Left ventricle myocardium inferior (tissue), 1 donor: ENCODE measurements around the gene PCNX1. TPM values are rescaled to one million over a fixed set of nuclear protein-coding genes. Genes with fewer than 3 reads are reported as not detected.

ENCODE experiments used
- DNase-seq: peaks from one replicate; pipeline ENCODE4 v3.0.0-alpha.2; 2020
- H3K27ac ChIP-seq: fragments of 200-600 bp; replicated peaks from 2 replicates; pipeline ENCODE4 v1.8.0; 2021
- H3K27me3 ChIP-seq: fragments of 200-600 bp; 2 replicates; pipeline ENCODE4 v1.8.0; 2021; ENCODE audit warnings: low read depth
- H3K36me3 ChIP-seq: fragments of 200-600 bp; 2 replicates; pipeline ENCODE4 v1.8.0; 2021
- H3K4me1 ChIP-seq: fragments of 200-600 bp; 2 replicates; pipeline ENCODE4 v1.8.0; 2021
- H3K4me3 ChIP-seq: fragments of 200-600 bp; 2 replicates; pipeline ENCODE4 v1.8.0; 2021; ENCODE audit warnings: mild to moderate bottlenecking, moderate library complexity
- H3K9me3 ChIP-seq: fragments of 200-600 bp; replicated peaks from 2 replicates; pipeline ENCODE4 v1.8.0; 2021
- intact Hi-C: fragments of 100-400 bp; cut with micrococcal nuclease; formaldehyde crosslinking; loops from one replicate; pipeline ENCODE4 v1.11.0; 2022
- total RNA-seq: library from RNA; stranded (reverse); fragmentation: NEBNext Ultra II Directional; extraction: Animal tissue kit (Norgen Biotek cat#: 25700); gene quantifications from one replicate; pipeline ENCODE4 v1.2.1, GENCODE V29; 2021
- TF ChIP-seq, protein P1 (sequence below): fragments of 200-600 bp; IDR thresholded peaks from 2 replicates; pipeline ENCODE4 v1.8.0; 2021; ENCODE audit warnings: antibody characterized with exemption, mild to moderate bottlenecking, borderline replicate concordance
- donor health status: DM: no; HTN: yes; CAD: no; lungs with severe emphysema.

The PCNX1 gene
- total RNA-seq, 1 donor from 2014 or later, result 35.2 TPM

DNA sequence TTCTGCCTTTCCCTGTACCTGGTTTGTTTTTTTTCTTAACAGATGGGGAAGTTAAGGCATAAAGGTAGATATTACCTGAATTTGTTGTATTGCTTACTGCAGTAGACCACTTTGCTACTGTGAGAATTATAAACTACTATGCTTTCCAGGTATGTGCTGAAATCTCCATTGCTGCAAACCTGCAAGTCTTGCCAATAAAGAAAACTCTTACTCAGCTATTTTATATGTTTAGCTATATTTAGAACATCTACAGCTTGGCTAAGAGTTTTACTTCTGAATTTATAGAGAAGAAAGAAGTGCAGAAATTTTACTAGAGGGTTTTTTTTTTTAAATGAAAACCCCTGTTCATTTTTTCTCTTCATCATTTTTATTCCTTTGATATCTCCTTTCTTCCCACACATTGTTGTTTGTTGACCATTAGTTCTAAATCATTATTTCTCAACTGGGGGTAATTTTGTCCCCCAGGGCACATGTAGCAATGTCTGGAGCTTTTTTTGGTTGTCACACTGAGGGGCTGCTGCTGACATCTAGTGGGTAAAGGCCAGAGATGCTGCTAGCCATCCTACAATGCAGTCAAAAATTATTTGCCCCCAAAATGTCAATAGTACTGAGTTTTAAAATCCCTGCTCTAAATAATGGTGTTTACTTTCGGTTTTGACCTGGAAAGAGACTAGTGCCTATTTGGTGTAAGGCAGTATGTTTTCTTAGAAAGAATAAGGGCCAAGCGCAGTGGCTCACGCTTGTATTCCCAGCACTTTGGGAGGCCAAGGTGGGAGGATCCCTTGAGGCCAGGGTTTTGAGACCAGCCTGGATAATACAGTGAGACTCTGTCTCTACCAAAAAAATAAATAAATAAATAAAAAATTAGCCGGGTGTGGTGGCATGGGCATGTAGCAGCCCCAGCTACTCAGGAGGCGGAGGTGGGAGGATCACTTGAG lies 48.6 kb downstream of the PCNX1 start:
- Histone ChIP-seq H3K27me3 (no peaks in the 10 kb centered on the region), H3K36me3 (no peaks in the 10 kb centered on the region), H3K4me1 (peaks cover 53% of the 10 kb centered on the region), H3K9me3 (no peaks in the 10 kb centered on the region), H3K4me3 (no peak overlapping the region), H3K27ac (no peak overlapping the region)
- intact Hi-C loops, result loop anchor here (10.0 kb wide), 1 partner anchor 51 kb away; the partner anchor contains the start of gene PCNX1
- no peak for DNase-seq
- TF ChIP-seq, protein P1, sequence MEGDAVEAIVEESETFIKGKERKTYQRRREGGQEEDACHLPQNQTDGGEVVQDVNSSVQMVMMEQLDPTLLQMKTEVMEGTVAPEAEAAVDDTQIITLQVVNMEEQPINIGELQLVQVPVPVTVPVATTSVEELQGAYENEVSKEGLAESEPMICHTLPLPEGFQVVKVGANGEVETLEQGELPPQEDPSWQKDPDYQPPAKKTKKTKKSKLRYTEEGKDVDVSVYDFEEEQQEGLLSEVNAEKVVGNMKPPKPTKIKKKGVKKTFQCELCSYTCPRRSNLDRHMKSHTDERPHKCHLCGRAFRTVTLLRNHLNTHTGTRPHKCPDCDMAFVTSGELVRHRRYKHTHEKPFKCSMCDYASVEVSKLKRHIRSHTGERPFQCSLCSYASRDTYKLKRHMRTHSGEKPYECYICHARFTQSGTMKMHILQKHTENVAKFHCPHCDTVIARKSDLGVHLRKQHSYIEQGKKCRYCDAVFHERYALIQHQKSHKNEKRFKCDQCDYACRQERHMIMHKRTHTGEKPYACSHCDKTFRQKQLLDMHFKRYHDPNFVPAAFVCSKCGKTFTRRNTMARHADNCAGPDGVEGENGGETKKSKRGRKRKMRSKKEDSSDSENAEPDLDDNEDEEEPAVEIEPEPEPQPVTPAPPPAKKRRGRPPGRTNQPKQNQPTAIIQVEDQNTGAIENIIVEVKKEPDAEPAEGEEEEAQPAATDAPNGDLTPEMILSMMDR, result peak; percentile 64

DNA sequence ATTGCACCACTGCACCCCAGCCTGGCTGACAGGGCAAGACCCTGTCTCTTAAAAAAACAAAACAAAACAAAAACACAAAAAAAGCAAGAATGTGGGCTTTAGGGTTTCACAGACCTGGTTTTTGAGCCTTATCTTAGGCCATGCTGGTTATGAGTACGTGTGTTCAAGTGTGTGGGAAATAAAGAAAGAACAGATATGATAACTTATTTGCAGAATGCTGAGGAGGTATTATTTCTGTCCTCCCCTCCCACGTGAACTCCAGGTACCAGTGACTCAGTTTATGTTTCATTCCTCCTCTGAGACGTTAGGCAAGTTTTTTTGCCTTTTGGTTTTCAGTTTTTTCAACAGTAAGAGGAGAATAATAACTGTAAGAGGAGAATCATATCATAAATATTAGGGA lies 49.3 kb downstream of the PCNX1 start:
- Histone ChIP-seq H3K27me3 (no peaks in the 10 kb centered on the region), H3K4me3 (no peak overlapping the region), H3K36me3 (no peaks in the 10 kb centered on the region), H3K27ac (no peak overlapping the region), H3K4me1 (peaks cover 53% of the 10 kb centered on the region), H3K9me3 (no peaks in the 10 kb centered on the region)
- no peak for DNase-seq
- intact Hi-C loops, result loop anchor here (10.0 kb wide), 1 partner anchor 52 kb away; the partner anchor contains the start of gene PCNX1
- TF ChIP-seq, protein P1, result no peak

DNA sequence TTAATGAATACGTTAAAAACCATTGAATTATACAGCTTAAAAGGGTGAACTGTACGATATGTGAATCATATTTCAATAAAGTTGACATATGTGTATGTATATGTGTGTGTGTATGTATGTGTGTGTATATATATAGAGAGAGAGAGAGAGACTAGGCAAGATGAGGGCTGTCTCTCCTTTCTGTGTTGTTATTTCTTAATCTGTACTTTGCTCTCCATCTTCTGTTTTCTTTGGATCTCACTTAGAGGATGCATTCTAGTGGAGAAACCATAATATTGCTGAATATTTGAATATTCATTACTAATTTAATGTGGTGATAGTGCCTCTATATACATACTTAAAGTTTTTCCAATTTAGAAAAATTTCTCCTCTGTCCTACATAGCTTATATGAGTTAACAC lies 50.5 kb downstream of the PCNX1 start:
- Histone ChIP-seq H3K9me3 (no peaks in the 10 kb centered on the region), H3K27me3 (no peaks in the 10 kb centered on the region), H3K36me3 (peaks cover 7% of the 10 kb centered on the region), H3K27ac (no peak overlapping the region), H3K4me1 (peaks cover 41% of the 10 kb centered on the region), H3K4me3 (no peak overlapping the region)
- TF ChIP-seq, protein P1, result no peak
- DNase-seq, result no peak
- intact Hi-C loops, result loop anchor here (10.0 kb wide), 1 partner anchor 53 kb away; the partner anchor contains the start of gene PCNX1

- DNase-seq, result no peak
- intact Hi-C loops, result no loop called here
- no peak overlapping the region for H3K4me3 ChIP-seq
- H3K27ac ChIP-seq, result no peak overlapping the region
- H3K4me1 ChIP-seq, result peaks cover 14% of the 10 kb centered on the region
- H3K9me3 ChIP-seq, result no peaks in the 10 kb centered on the region
- TF ChIP-seq, protein P1, result no peak
- H3K27me3 ChIP-seq, result no peaks in the 10 kb centered on the region
- peaks cover 9% of the 10 kb centered on the region for H3K36me3 ChIP-seq
Measured at GRCh38 chr14:70962935-70963334, 55.7 kb downstream of the PCNX1 start.

GRCh38 chr14:70964492-70964891 lies 57.2 kb downstream of the PCNX1 start:
- intact Hi-C loops, result no loop called here
- Histone ChIP-seq H3K36me3 (peaks cover 18% of the 10 kb centered on the region), H3K9me3 (no peaks in the 10 kb centered on the region), H3K4me3 (no peak overlapping the region), H3K4me1 (peaks cover 19% of the 10 kb centered on the region), H3K27ac (no peak overlapping the region), H3K27me3 (no peaks in the 10 kb centered on the region)
- TF ChIP-seq, protein P1, result no peak
- no peak for DNase-seq
